Femur (tissue), 1 donor: ENCODE results near the gene NOX4.
A peak's percentile ranks its signal among the peaks of the same experiment; 100 is the strongest.
"Not testable (repeated sequence)": the region's sequence is repeated elsewhere in the genome, so short reads cannot be mapped to it uniquely, and the experiment has no call there.

Experiments
- DNase-seq: peaks from one replicate; pipeline ENCODE4 v3.0.0-alpha.2; 2017

NOX4 gene

DNA sequence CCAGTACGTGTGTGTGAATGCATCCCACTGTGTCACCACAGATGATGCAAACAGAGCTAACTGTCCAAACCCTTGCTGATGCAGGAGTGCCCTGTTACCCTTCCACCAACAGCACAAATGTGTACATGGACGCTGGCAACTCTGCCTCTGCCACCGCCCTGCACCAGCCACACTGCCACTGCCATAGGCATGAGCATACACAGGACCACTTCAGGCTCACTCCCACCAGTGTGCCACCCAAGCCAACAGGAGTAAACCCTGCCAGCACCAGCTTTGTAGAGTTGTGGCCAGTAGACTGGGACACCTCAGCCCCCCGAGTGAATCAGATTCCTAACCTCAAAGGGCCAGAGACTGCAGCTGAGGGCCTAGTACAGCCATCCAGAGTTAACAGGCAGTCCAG lies 34.0 kb downstream of the NOX4 start:
- no peak for DNase-seq

DNA sequence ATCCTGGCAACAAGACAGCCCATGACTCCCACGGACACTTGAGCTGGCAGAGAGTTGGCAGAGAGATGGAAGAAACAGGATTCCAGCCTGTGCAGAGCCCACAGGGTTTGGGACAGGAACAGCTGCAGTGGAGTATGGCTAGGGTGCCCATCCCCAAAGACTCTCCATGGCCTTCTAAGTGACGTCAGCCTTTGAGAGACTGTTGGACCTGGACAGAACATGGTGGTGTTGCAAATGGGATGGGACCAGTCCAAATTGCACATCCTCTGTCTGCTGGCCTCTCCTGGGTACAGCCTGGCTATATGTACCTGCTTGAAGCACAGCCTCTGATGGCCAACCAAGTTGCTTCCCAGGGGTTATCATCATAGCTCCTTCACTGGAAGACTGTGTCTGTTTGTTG lies 34.5 kb downstream of the NOX4 start:
- no peak for DNase-seq

DNA sequence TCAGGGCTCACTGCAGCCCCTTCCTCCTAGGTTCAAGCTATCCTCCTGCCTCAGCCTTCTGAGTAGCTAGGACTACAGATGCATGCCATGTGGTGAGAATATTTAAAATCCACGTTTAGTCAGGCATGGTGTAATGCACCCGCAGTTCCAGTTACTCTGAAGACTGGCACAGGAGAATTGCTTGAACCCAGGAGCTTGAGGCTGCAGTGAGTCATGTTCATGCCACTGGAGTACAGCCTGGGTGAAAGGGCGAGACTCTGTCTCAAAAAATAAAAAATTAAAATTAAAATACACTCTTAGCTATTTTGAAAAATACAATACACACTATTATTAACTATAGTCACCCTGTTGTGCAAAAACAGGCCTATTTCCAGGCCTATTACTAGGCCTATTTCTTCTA lies 38.4 kb downstream of the NOX4 start:
- DNase-seq, result no peak

DNA sequence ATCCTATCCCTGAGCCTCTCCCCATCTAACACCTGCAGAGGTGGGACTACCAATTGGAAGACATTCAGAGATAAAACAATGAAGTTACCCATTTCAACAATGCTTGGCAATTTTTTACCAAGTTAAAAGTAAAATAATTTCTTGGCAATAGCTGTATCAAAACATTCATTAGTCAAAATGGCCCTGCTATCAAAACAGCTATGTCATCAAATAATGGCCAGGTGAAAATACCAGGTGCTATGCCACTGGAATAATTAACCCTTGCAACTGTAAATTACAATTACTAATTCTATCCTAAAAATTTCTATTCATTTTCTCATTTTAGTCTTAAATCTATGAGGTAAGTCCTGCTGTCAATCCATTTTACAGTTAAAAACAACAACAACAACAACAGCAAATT lies 43.3 kb downstream of the NOX4 start:
- no peak for DNase-seq

DNA sequence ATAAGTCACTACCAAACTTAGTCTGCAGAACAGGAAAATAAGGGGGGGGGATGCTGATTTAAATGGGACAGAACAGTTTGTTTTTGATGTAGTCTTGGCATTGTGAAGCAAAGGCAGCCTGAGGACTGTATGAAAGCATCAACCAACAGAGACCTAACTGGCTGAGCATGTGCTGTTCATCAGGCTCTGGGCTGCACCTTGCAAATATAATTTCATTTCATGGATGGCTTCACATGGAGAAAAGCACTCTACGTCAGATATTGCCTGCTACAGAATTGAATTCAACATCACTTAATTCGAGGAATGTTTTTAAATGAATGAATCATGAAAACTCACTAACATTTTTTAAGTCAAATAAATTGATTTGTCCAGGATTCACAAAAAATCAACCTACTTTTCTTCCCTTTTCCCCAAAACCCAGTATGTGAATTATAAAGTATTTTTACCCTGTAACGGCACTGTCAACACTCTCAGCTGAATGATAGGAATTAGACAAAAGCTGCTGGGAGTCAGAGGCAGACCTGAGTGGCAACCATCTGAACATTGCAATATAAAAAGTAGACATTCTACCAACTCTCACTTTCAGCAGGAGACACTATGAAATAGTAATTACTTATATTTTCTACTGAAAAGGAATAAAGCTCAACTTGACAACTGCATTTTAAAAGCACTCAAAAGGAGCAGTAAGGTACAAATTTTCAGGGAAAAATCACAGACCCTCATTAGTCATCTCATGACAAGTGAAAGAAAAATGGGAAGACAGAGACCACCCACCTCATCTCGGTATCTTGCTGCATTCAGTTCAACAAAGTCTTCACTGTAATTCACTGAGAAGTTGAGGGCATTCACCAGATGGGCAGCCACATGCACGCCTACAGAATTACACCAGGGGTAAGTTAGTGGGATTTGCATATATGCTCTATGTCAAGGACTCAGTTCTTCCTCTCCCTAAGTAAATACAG lies 47.5 kb downstream of the NOX4 start:
- DNase-seq, result no peak

DNA sequence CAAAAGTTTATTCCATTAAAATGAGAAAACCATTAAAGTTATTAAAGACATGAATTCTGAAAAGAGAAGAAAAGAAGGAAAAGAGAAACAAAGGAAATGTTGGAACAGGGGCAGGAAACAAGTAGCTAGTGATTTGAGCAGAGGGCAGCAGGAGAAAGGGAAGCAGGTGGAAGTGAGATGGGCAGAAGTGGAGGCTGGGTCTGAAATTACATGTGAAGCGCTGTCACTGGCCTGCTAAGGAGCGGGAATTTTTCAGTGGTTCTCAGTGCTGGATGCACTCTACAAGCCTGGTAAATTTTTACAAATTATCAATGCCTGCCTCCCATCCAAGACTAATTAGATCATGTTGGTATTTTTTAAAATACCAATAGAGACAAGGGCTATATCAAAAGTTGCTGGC lies 48.4 kb downstream of the NOX4 start:
- no peak for DNase-seq

GRCh38 chr11:89441606-89442005 lies 49.6 kb downstream of the NOX4 start:
- DNase-seq, result no peak

- no peak for DNase-seq
Observed at GRCh38 chr11:89437317-89437716, 53.9 kb downstream of the NOX4 start.

DNA sequence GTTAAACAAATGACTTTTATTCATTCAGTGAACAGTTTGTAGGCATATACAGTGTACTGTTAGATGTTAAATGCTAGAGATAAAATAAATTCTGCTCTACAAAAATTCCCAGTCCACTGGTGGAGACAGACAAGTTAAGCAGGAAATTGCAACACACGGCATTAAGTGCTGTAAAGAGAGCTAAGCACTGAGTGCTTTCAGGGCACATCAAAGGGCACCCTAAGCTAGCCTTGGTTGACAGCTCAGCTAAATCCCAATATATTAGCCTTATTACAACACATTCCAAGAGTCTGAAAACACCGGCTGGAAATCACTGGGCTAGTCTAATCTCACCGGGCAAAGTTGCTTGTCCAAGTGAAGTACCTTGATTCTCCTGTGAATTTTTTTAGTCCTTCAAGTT lies 55.1 kb downstream of the NOX4 start:
- DNase-seq, result no peak

GRCh38 chr11:89433278-89433677 lies 57.9 kb downstream of the NOX4 start:
- no peak for DNase-seq

GRCh38 chr11:89432182-89432581 lies 59.0 kb downstream of the NOX4 start:
- DNase-seq, result not testable (repeated sequence)

GRCh38 chr11:89426501-89426900 lies 64.7 kb downstream of the NOX4 start:
- not testable (repeated sequence) for DNase-seq

GRCh38 chr11:89421718-89422117 lies 69.5 kb downstream of the NOX4 start:
- no peak for DNase-seq

- no peak for DNase-seq
Observed at GRCh38 chr11:89420981-89421380, 70.2 kb downstream of the NOX4 start.

- DNase-seq, result no peak
Observed at GRCh38 chr11:89416961-89417360, 74.2 kb downstream of the NOX4 start.

GRCh38 chr11:89411112-89411511 lies 80.1 kb downstream of the NOX4 start:
- not testable (repeated sequence) for DNase-seq

- DNase-seq, result not testable (repeated sequence)
Observed at GRCh38 chr11:89410666-89411065, 80.5 kb downstream of the NOX4 start.

DNA sequence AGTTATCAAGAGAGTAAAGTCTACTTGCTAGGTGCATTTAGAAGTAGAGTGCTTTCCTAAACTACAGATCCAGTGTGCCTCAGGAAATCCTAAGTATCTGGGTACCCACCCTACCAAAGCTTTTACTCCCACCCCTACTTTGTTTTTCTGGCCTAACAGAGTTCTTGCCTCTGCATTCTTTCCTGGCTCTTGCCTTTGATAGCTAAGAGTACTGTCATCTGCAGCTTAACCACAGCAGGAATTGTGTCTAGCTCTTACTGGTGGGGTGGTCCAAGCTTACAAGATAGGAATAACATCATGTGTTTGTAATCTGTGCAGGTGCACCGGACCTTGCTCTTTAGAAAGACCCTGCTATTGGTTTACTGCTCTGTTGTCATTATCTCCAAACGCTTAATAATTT lies 82.7 kb downstream of the NOX4 start:
- DNase-seq, result not testable (repeated sequence)

DNA sequence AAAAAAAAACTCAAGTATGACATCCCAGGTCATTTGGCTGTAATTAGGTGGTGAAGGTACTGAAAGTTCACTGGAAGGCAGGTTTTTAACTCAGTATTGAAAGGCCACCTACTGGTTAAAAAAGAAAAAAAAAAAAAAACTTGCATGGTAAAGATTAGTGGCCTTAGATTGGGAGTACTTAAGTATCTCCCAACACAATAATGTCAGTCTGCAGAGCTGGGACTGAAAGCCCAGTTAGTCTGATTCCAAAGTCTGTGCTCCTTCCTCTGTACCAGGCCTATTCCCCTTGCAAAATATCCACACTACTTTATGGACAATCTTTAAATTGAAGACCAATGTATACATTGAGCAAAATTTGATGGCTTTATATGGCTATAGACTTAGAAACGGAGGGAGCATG lies 85.5 kb downstream of the NOX4 start:
- DNase-seq, result no peak

GRCh38 chr11:89391654-89392053 lies 99.5 kb downstream of the NOX4 start:
- not testable (repeated sequence) for DNase-seq

DNA sequence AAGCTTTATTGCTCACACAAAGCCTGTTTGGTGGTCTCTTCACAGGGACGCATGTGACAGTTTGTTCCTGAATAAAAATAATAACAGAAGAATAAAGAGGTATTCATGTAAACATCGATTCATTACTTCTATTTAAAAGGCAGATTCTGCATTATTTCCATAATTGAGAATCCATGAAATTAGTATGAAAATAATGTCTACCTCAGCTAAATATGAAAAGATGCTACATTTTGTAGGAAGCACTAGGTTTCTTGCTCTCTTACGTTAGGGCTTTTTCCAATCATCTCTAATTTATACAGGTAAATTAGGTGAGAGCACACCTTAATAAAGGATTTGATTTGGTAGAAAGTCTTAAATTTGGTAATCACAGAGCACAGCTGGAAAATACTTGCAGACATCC lies 103.7 kb downstream of the NOX4 start:
- not testable (repeated sequence) for DNase-seq

DNA sequence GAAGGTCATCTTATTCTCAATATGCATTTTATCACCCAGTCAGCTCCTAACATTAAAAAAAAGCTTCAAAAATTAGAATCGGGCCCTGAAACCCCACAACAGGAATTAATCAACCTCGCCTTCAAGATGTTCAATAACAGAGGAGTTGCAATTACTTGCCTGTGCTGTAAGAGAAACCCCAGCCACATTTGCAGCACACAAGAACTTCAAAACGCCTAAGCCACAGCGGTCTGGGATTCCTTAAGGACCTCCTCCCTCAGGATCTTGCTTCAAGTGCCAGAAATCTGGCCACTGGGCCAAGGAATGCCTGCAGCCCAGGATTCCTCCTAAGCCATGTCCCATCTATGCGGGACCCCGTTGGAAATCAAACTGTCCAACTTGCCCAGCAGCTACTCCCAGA lies 108.2 kb downstream of the NOX4 start:
- not testable (repeated sequence) for DNase-seq

GRCh38 chr11:89381094-89381493 lies 110.1 kb downstream of the NOX4 start:
- DNase-seq, result peak; percentile 31

DNA sequence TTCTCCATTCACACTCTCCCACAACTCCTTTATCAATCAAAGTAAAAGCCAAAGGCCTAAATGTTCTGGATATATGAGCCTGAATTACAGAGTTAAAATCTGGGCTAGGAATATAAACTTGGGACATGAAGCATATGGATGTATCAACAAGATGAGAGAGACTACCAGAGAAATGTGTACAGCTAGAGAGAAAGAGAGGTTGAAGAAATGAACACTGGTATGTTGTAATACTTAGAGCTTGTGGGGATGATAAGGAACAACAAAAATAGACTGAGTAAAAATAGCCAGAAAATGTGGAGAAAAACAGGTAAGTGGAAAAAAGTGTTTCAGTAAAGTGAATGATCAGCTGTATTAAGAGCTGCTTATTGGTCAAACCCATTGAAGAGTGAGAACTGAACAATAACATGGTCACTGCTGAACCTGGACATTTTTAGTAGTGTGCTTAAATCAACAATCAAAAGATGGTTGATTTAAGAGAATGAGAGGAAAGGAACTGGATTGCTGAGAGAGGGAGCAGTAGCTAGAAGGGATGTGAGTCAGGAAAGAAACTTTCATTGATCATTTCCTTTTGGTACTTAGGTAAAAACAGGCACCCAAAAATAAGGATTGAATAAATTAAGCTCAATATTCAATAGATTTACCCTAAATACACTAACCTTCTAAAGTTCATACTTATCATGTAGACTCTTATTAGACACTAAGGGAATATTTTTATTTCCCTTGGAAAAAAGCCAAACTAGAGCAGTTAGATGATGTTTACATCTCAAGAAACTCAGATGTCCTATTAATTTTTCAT lies 111.0 kb downstream of the NOX4 start:
- not testable (repeated sequence) for DNase-seq
